GM12878 (cell line): ENCODE measurements around the gene BRSK2. TPM values are rescaled to one million over a fixed set of nuclear protein-coding genes. Genes with fewer than 3 reads are reported as not detected.

ENCODE experiments used
- CHD4 ChIP-seq: fragments of 200-600 bp; sonication (generic); IDR thresholded peaks from 2 replicates; pipeline ENCODE4 v1.6.1; 2016; ENCODE audit warnings: mild to moderate bottlenecking
- ESRRA ChIP-seq: IDR thresholded peaks from 2 replicates; pipeline ENCODE4 v1.6.1; 2012; ENCODE audit warnings: mild to moderate bottlenecking, low read length, improper control_type of control experiment
- MEF2B ChIP-seq: fragments of 450-650 bp; IDR thresholded peaks from 2 replicates; pipeline ENCODE4 v1.6.1; 2018; ENCODE audit warnings: mild to moderate bottlenecking, moderate library complexity; ENCODE audit not compliant: partially characterized antibody, poor library complexity, severe bottlenecking
- MTA2 ChIP-seq: fragments of 450-650 bp; IDR thresholded peaks from 2 replicates; pipeline ENCODE4 v1.6.1; 2016; ENCODE audit warnings: low read depth, mild to moderate bottlenecking, moderate library complexity
- PAX5 ChIP-seq: IDR thresholded peaks from 2 replicates; pipeline ENCODE4 v1.6.1; 2011; ENCODE audit warnings: low read depth, low read length, borderline replicate concordance
- STAT1 ChIP-seq: fragments of 450-650 bp; conservative IDR thresholded peaks from 2 replicates; pipeline ENCODE4 v1.6.1; 2014; ENCODE audit warnings: antibody characterized with exemption, mild to moderate bottlenecking
- YY1 ChIP-seq: IDR thresholded peaks from 2 replicates; pipeline ENCODE4 v1.6.1; 2011; ENCODE audit warnings: low read depth, mild to moderate bottlenecking, low read length
- ZNF24 ChIP-seq: fragments of 450-650 bp; IDR thresholded peaks from 2 replicates; pipeline ENCODE4 v1.6.1; 2017; ENCODE audit warnings: antibody characterized with exemption, mild to moderate bottlenecking
- ZZZ3 ChIP-seq: IDR thresholded peaks from 2 replicates; pipeline ENCODE4 v1.6.1; 2011; ENCODE audit warnings: low read depth; ENCODE audit not compliant: control insufficient read depth, insufficient read length
- polyA plus RNA-seq, 11 experiments: library from polyadenylated mRNA; depleted of rRNA in 4 of 11; unstranded in 6 of 11; stranded (reverse) in 5 of 11; fragments of >200 nt; fragmentation: Nextera tagmentation in 4 of 11; fragmentation: Illumina TruSeq in 1 of 11; extraction: Ambion mirVana in 4 of 11; extraction: Trizol in 1 of 11; gene quantifications; 1 replicate in 1 of 11; 2 replicates in 10 of 11; pipeline versions ENCODE4 v1.2.1 to v1.2.3, GENCODE V29; 2011 to 2016; ENCODE audit warnings: inconsistent platforms in 2 of 11, missing spikeins in 2 of 11, low read depth in 1 of 11
- total RNA-seq, 4 experiments: library from RNA; depleted of rRNA in 3 of 4; stranded (reverse); fragments of >200 nt in 3 of 4; fragmentation: Illumina TruSeq in 1 of 4; extraction: Trizol in 1 of 4; gene quantifications; 2 replicates each; pipeline versions ENCODE4 v1.2.1 to v1.2.3, GENCODE V29; 2013 to 2021
- TF ChIP-seq, protein P1 (sequence below): IDR thresholded peaks from 2 replicates; pipeline ENCODE4 v1.6.1; 2012; ENCODE audit warnings: improper control_type of control experiment, low read depth, low read length; ENCODE audit not compliant: insufficient replicate concordance
- TF ChIP-seq, protein P2 (sequence below): fragments of 450-650 bp; IDR thresholded peaks from 2 replicates; pipeline ENCODE4 v1.6.1; 2018; ENCODE audit warnings: mild to moderate bottlenecking, low read depth, moderate library complexity; ENCODE audit not compliant: partially characterized antibody
- TF ChIP-seq, protein P3 (sequence below): IDR thresholded peaks from 2 replicates; pipeline ENCODE4 v1.6.1; 2011; ENCODE audit warnings: borderline replicate concordance, low read depth, mild to moderate bottlenecking, moderate library complexity, low read length; ENCODE audit not compliant: insufficient read depth, poor library complexity, severe bottlenecking
- TF ChIP-seq, protein P4 (sequence below), 3 experiments: IDR thresholded peaks in 2 of 3; conservative IDR thresholded peaks in 1 of 3; 2 replicates each; pipeline ENCODE4 v1.5.1; 2011; ENCODE audit warnings: low read depth in 3 of 3, low read length in 3 of 3, mild to moderate bottlenecking in 3 of 3, control low read depth in 2 of 3, moderate library complexity in 2 of 3, inconsistent platforms in 1 of 3, mixed read lengths in 1 of 3; ENCODE audit not compliant: control insufficient read depth in 2 of 3, insufficient read depth in 1 of 3; ENCODE audit errors: extremely low read depth in 1 of 3
- TF ChIP-seq, protein P5 (sequence below): fragments of 450-650 bp; IDR thresholded peaks from 2 replicates; pipeline ENCODE4 v1.6.1; 2017; ENCODE audit warnings: borderline replicate concordance

The BRSK2 gene
- total and polyA plus RNA-seq, 10 of the 15 experiments (the other 5 are each of a cell fraction or from before 2014, with no cell fraction given): 0.13 TPM; not detected in 9

DNA sequence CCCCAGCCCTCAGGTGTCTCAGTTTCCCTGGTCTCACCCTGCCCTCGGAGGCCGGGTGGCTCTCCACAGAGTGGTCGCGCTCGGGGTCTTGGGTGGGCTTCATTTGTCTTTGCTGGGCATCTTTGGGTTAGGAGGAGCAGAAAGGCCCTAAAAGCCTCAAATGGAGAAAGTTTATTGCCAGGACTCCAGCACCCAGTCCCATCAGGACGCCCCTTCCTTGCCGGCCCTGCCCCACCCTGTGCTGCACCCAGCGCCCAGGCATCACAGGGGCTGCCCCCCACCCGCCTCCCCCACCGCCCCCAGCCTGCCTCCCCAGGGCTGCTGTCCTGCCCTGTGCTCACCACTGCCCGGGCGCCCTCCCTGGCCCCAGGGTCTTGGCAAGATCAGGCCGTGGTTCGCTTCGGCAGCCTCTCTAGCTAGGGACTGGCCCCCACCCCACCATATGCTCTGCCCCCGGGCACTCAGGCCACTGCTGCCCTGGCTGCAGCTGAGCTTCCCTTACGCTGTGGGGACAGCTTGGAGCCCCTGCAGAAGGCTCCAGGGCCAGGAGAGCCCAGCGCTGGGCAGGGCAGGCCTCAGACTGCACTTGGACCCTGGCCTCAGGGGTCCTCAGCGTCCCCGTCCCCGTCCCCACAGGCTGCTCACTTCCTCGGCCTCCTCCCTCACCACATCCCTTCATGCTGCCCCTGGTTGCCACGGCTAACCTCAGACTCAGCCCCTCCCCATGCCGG is 65.5 kb downstream of the BRSK2 start (continued):
- TF ChIP-seq, protein P1, sequence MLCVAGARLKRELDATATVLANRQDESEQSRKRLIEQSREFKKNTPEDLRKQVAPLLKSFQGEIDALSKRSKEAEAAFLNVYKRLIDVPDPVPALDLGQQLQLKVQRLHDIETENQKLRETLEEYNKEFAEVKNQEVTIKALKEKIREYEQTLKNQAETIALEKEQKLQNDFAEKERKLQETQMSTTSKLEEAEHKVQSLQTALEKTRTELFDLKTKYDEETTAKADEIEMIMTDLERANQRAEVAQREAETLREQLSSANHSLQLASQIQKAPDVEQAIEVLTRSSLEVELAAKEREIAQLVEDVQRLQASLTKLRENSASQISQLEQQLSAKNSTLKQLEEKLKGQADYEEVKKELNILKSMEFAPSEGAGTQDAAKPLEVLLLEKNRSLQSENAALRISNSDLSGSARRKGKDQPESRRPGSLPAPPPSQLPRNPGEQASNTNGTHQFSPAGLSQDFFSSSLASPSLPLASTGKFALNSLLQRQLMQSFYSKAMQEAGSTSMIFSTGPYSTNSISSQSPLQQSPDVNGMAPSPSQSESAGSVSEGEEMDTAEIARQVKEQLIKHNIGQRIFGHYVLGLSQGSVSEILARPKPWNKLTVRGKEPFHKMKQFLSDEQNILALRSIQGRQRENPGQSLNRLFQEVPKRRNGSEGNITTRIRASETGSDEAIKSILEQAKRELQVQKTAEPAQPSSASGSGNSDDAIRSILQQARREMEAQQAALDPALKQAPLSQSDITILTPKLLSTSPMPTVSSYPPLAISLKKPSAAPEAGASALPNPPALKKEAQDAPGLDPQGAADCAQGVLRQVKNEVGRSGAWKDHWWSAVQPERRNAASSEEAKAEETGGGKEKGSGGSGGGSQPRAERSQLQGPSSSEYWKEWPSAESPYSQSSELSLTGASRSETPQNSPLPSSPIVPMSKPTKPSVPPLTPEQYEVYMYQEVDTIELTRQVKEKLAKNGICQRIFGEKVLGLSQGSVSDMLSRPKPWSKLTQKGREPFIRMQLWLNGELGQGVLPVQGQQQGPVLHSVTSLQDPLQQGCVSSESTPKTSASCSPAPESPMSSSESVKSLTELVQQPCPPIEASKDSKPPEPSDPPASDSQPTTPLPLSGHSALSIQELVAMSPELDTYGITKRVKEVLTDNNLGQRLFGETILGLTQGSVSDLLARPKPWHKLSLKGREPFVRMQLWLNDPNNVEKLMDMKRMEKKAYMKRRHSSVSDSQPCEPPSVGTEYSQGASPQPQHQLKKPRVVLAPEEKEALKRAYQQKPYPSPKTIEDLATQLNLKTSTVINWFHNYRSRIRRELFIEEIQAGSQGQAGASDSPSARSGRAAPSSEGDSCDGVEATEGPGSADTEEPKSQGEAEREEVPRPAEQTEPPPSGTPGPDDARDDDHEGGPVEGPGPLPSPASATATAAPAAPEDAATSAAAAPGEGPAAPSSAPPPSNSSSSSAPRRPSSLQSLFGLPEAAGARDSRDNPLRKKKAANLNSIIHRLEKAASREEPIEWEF: no peak
- TF ChIP-seq YY1: no peak
- TF ChIP-seq MTA2: no peak
- TF ChIP-seq ZNF24: no peak
- TF ChIP-seq PAX5: no peak
- no peak for TF ChIP-seq MEF2B
- TF ChIP-seq, protein P2, sequence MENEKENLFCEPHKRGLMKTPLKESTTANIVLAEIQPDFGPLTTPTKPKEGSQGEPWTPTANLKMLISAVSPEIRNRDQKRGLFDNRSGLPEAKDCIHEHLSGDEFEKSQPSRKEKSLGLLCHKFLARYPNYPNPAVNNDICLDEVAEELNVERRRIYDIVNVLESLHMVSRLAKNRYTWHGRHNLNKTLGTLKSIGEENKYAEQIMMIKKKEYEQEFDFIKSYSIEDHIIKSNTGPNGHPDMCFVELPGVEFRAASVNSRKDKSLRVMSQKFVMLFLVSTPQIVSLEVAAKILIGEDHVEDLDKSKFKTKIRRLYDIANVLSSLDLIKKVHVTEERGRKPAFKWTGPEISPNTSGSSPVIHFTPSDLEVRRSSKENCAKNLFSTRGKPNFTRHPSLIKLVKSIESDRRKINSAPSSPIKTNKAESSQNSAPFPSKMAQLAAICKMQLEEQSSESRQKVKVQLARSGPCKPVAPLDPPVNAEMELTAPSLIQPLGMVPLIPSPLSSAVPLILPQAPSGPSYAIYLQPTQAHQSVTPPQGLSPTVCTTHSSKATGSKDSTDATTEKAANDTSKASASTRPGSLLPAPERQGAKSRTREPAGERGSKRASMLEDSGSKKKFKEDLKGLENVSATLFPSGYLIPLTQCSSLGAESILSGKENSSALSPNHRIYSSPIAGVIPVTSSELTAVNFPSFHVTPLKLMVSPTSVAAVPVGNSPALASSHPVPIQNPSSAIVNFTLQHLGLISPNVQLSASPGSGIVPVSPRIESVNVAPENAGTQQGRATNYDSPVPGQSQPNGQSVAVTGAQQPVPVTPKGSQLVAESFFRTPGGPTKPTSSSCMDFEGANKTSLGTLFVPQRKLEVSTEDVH: no peak
- no peak for TF ChIP-seq STAT1
- TF ChIP-seq, protein P3, sequence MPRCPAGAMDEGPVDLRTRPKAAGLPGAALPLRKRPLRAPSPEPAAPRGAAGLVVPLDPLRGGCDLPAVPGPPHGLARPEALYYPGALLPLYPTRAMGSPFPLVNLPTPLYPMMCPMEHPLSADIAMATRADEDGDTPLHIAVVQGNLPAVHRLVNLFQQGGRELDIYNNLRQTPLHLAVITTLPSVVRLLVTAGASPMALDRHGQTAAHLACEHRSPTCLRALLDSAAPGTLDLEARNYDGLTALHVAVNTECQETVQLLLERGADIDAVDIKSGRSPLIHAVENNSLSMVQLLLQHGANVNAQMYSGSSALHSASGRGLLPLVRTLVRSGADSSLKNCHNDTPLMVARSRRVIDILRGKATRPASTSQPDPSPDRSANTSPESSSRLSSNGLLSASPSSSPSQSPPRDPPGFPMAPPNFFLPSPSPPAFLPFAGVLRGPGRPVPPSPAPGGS: no peak
- no peak for TF ChIP-seq ZZZ3
- TF ChIP-seq, protein P4, sequence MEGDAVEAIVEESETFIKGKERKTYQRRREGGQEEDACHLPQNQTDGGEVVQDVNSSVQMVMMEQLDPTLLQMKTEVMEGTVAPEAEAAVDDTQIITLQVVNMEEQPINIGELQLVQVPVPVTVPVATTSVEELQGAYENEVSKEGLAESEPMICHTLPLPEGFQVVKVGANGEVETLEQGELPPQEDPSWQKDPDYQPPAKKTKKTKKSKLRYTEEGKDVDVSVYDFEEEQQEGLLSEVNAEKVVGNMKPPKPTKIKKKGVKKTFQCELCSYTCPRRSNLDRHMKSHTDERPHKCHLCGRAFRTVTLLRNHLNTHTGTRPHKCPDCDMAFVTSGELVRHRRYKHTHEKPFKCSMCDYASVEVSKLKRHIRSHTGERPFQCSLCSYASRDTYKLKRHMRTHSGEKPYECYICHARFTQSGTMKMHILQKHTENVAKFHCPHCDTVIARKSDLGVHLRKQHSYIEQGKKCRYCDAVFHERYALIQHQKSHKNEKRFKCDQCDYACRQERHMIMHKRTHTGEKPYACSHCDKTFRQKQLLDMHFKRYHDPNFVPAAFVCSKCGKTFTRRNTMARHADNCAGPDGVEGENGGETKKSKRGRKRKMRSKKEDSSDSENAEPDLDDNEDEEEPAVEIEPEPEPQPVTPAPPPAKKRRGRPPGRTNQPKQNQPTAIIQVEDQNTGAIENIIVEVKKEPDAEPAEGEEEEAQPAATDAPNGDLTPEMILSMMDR (IDR thresholded peaks at IDR 0.05 in 2 of 3, conservative IDR thresholded peaks at IDR 0.05 in 1 of 3; ENCODE audit: control insufficient read depth in 2 of 3, extremely low read depth in 1 of 3, insufficient read depth in 1 of 3, low read depth in 3 of 3, low read length in 3 of 3): no peak
- TF ChIP-seq ESRRA: no peak
- no peak for TF ChIP-seq CHD4
- TF ChIP-seq, protein P5, sequence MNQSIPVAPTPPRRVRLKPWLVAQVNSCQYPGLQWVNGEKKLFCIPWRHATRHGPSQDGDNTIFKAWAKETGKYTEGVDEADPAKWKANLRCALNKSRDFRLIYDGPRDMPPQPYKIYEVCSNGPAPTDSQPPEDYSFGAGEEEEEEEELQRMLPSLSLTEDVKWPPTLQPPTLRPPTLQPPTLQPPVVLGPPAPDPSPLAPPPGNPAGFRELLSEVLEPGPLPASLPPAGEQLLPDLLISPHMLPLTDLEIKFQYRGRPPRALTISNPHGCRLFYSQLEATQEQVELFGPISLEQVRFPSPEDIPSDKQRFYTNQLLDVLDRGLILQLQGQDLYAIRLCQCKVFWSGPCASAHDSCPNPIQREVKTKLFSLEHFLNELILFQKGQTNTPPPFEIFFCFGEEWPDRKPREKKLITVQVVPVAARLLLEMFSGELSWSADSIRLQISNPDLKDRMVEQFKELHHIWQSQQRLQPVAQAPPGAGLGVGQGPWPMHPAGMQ: no peak
